ENCODE measurements around the gene YY2.

DNA sequence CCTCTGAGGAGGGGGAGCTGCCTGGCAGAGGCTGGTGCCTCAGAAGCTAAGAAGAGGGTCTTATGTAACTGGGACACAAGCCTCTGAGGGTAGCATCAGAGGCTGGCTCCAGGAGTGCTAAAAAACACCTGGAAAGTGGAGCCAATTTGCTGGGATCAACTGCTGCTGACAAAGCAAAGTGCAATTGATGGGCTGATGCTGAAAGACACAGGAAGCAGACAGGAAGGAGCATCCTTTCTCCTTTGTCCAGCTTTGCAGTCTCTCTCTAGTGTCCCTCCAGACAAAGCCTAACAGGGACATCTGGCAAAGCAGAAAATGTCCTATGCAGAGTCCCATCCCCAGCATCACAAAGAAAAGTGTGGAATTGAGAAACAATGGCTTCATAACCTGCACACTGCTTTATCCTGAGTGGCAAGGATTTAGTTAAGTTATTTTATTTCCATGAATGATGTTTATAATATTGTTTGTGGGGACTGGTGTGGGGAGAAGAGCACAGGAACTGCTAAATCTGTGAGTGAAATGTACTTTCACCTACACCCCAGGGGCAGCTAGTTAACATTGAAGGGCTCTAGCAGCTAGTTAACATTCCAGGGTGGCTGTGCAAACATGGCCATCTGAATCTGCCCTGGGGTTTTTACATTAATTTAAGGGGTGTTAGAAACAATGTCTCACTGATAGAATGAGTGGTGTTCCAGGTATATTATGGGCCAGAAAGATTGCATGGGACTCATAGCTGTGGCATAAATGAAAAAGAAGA, 42.0 kb upstream of the YY2 start:
- TF ChIP-seq, protein P1, sequence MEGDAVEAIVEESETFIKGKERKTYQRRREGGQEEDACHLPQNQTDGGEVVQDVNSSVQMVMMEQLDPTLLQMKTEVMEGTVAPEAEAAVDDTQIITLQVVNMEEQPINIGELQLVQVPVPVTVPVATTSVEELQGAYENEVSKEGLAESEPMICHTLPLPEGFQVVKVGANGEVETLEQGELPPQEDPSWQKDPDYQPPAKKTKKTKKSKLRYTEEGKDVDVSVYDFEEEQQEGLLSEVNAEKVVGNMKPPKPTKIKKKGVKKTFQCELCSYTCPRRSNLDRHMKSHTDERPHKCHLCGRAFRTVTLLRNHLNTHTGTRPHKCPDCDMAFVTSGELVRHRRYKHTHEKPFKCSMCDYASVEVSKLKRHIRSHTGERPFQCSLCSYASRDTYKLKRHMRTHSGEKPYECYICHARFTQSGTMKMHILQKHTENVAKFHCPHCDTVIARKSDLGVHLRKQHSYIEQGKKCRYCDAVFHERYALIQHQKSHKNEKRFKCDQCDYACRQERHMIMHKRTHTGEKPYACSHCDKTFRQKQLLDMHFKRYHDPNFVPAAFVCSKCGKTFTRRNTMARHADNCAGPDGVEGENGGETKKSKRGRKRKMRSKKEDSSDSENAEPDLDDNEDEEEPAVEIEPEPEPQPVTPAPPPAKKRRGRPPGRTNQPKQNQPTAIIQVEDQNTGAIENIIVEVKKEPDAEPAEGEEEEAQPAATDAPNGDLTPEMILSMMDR (conservative IDR thresholded peaks at IDR 0.05 in 1 of 2, IDR thresholded peaks at IDR 0.05 in 1 of 2; ENCODE audit: extremely low read depth in 1 of 2, insufficient read depth in 1 of 2, low read depth in 1 of 2, low read length in 2 of 2): no peak
- TF ChIP-seq EZH2 (IDR thresholded peaks at IDR 0.05; ENCODE audit: borderline replicate concordance, low read length): no peak

Data from mammary epithelial cell (primary cell).